ENCODE data around the gene ITIH2. TPM values are rescaled to one million over a fixed set of nuclear protein-coding genes. Genes with fewer than 3 reads are reported as not detected.
"Not testable (repeated sequence)": the region's sequence is repeated elsewhere in the genome, so short reads cannot be mapped to it uniquely, and the experiment has no call there.

ITIH2 gene
- total and polyA plus RNA-seq, 12 donors = not detected

- peaks cover 0 to 100% (median 28%) of the 10 kb centered on the region in 9 donors for H3K36me3 ChIP-seq
- intact Hi-C loops (cut with DNase I) = no loop called here
- 59 to 71% methylated on average over 10 of the region's 10 CpGs for WGBS, 2 donors
- H3K9me3 ChIP-seq = no peaks in the 10 kb centered on the region
- H3K27ac ChIP-seq = peak overlapping the region in 1 of 10 donors; percentile 18
- TF ChIP-seq, protein P1, sequence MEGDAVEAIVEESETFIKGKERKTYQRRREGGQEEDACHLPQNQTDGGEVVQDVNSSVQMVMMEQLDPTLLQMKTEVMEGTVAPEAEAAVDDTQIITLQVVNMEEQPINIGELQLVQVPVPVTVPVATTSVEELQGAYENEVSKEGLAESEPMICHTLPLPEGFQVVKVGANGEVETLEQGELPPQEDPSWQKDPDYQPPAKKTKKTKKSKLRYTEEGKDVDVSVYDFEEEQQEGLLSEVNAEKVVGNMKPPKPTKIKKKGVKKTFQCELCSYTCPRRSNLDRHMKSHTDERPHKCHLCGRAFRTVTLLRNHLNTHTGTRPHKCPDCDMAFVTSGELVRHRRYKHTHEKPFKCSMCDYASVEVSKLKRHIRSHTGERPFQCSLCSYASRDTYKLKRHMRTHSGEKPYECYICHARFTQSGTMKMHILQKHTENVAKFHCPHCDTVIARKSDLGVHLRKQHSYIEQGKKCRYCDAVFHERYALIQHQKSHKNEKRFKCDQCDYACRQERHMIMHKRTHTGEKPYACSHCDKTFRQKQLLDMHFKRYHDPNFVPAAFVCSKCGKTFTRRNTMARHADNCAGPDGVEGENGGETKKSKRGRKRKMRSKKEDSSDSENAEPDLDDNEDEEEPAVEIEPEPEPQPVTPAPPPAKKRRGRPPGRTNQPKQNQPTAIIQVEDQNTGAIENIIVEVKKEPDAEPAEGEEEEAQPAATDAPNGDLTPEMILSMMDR (IDR thresholded peaks at IDR 0.05) = no peak
- DNase-seq (peak; percentile 23 to 28), ATAC-seq (peak in 4 of 8 donors; percentile 28 to 77 (median 46))
- H3K27me3 ChIP-seq = no peaks in the 10 kb centered on the region
- no peak overlapping the region for H3K4me3 ChIP-seq
- peaks cover 0 to 11% (median 6%) of the 10 kb centered on the region in 9 donors for H3K4me1 ChIP-seq
Measured at GRCh38 chr10:7773845-7774801, 71.0 kb downstream of the ITIH2 start.

DNA sequence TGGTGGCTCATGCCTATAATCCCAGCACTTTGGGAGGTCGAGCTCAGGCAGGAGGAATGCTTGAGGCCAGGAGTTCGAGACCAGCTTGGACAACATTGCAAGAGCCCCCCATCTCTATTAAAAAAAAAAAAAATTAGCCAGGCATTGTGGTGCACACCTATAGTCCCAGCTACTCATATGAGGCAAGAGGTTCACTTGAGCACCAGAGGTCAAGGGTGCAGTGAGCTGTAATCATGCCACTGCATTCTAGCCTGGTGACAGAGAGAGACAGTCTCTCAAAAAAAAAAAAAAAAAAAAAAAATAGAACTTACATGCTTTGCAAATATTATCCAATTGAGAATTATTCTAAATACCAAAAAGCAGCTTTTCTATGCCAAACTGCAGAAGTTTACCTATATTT, 73.7 kb downstream of the ITIH2 start:
- WGBS, 2 donors = 97 to 100% methylated on average over 2 of the region's 2 CpGs
- H3K27ac ChIP-seq = no peak overlapping the region
- no peaks in the 10 kb centered on the region for H3K9me3 ChIP-seq
- DNase-seq = no peak
- peaks cover 0 to 11% (median 6%) of the 10 kb centered on the region in 9 donors for H3K4me1 ChIP-seq
- no peak overlapping the region for H3K4me3 ChIP-seq
- TF ChIP-seq, protein P1 (IDR thresholded peaks at IDR 0.05) = no peak
- no peaks in the 10 kb centered on the region for H3K27me3 ChIP-seq
- H3K36me3 ChIP-seq = peaks cover 0 to 100% (median 40%) of the 10 kb centered on the region in 9 donors
- intact Hi-C loops (cut with DNase I) = no loop called here
- no peak for ATAC-seq

DNA sequence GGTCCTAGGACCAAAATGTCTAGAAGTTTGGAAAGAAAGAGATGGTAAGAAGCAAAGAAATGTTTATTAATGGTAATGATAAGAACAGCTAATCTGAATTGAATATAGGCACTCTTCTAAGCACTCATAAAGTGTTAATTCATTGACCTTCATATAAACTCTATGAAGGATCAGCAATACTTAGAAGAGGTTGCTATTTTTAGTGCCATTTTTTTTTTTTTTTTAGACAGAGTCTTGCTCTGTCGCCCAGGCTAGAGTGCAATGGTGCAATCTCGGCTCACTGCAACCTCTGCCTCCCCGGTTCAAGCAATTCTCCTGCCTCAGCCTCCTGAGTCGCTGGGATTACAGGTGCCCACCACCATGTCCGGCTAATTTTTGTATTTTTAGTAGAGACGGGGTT, 79.1 kb downstream of the ITIH2 start:
- peak in 5 of 8 donors; percentile 44 to 79 (median 58) for ATAC-seq

GRCh38 chr10:7786430-7786829, 83.3 kb downstream of the ITIH2 start:
- Histone ChIP-seq H3K27ac (no peak overlapping the region), H3K9me3 (no peaks in the 10 kb centered on the region), H3K4me3 (peak overlapping the region in 7 of 10 donors; percentile 81 to 97 (median 95)), H3K27me3 (no peaks in the 10 kb centered on the region), H3K4me1 (peaks cover 0 to 60% (median 46%) of the 10 kb centered on the region in 9 donors), H3K36me3 (peaks cover 0 to 24% (median 3%) of the 10 kb centered on the region in 9 donors)
- DNase-seq = no peak
- ATAC-seq = no peak
- 79 to 81% methylated on average over 3 of the region's 3 CpGs for WGBS, 2 donors
- TF ChIP-seq, protein P1 (IDR thresholded peaks at IDR 0.05) = no peak
- intact Hi-C loops (cut with DNase I) = no loop called here

More for the DNA sequence above, 79.1 kb downstream of the ITIH2 start:
- Histone ChIP-seq H3K36me3 (peaks cover 0 to 59% (median 26%) of the 10 kb centered on the region in 9 donors), H3K27ac (peak overlapping the region in 5 of 10 donors; percentile 23 to 61 (median 48)), H3K4me1 (peaks cover 0 to 34% (median 17%) of the 10 kb centered on the region in 9 donors)
- H3K4me3 ChIP-seq; intact Hi-C loops (cut with DNase I); H3K27me3 ChIP-seq; DNase-seq; H3K9me3 ChIP-seq: not testable (repeated sequence)
- 68 to 81% methylated on average over 6 of the region's 6 CpGs for WGBS, 2 donors
